GM18520 (cell line): ENCODE measurements around the gene DDI1.
"Not testable (repeated sequence)": the region's sequence is repeated elsewhere in the genome, so short reads cannot be mapped to it uniquely, and the experiment has no call there.

Source experiments
- ATAC-seq: cut with Tn5 transposase; IDR thresholded peaks from one replicate; pipeline ENCODE4 v1.9.1; 2021; ENCODE audit not compliant: unreplicated experiment

DDI1 gene

GRCh38 chr11:104036995-104037394 lies 555 bp downstream of the DDI1 start:
- no peak for ATAC-seq

- no peak for ATAC-seq
Observed at GRCh38 chr11:104041792-104042191, 5.4 kb downstream of the DDI1 start.

- ATAC-seq: no peak
Observed at GRCh38 chr11:104043142-104043541, 6.7 kb downstream of the DDI1 start.

- ATAC-seq: no peak
Observed at GRCh38 chr11:104043678-104044239, 7.3 kb downstream of the DDI1 start.

GRCh38 chr11:104046331-104046730 lies 9.9 kb downstream of the DDI1 start:
- no peak for ATAC-seq

- not testable (repeated sequence) for ATAC-seq
Observed at GRCh38 chr11:104046858-104047257, 10.4 kb downstream of the DDI1 start.

- no peak for ATAC-seq
Observed at GRCh38 chr11:104049116-104049515, 12.7 kb downstream of the DDI1 start.

DNA sequence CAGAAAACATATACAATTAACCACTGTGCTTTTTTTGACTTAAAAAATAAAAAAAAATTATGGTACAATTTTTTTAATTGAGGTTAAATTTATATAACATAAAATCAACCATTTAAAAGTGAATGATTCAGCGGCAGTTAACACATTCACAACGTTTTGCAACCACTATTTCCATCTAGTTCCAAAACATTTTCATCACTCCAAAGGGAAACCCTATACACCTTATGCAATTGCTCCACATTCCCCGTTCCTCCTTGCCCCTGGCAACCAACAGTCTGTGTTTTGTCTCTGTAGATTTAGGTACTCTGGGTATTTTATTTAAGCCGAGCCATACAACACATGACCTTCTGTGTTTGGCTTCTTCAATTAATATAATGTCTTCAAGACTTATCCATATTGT lies 15.3 kb downstream of the DDI1 start:
- no peak for ATAC-seq

- ATAC-seq: no peak
Observed at GRCh38 chr11:104053743-104054478, 17.5 kb downstream of the DDI1 start.

- ATAC-seq: no peak
Observed at GRCh38 chr11:104054911-104055529, 18.6 kb downstream of the DDI1 start.

DNA sequence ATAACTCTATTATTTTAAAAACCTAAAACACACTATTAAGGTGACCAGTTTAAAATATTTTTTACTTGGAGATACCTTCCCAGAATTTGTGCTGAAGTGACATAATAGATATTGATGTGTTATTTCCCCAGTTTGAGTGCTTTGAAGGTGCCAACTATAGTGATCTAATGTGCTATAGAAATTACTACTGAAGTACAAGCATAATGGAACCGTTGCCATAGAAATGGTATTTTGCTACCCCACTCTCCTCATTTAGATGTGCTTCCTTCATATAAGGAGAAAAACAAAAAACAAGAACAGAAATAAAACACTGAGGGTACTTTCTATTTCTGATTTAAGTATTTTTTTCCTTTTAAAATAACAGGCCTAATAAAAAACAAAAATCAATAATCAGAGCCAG lies 19.2 kb downstream of the DDI1 start:
- ATAC-seq: no peak

- no peak for ATAC-seq
Observed at GRCh38 chr11:104057908-104058307, 21.5 kb downstream of the DDI1 start.

GRCh38 chr11:104058680-104059079 lies 22.2 kb downstream of the DDI1 start:
- ATAC-seq: no peak

DNA sequence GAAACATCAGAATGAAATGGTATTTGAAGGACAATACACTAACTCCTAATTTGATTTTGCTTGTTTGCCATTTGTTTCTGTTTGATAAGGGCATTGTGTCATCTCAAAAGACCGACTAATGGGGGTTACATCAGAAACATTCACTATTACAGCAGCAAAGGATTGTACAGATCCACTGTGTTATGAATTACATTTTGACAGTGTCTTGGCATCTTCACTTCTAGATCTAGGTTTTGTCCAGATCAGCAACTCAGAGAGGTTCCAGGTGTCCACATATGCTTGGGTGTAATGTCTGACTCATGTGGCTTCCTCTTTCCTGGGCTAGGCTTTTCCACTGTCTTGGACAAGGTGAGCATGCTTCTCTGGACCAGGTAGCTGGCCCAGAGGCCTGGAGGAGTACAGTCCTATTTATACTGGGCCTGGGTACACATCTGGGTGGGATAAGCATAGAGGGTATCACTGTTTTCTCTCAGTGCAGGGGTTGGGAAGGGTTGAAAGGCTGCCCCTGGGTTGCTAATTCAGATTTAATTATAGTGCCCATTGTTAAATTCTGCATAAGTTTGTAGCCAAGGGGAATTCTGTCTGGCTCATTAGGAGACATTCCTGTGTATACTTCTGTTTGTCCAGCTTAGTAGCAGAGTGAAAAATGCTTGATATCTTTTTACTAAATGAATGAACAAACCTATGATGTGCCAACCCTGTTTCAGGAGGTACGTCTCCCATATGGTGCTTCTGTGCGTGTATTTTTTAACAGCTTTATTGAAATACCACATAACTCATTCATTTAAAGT lies 23.8 kb downstream of the DDI1 start:
- ATAC-seq: no peak

GRCh38 chr11:104060820-104061219 lies 24.4 kb downstream of the DDI1 start:
- ATAC-seq: peak; percentile 88

DNA sequence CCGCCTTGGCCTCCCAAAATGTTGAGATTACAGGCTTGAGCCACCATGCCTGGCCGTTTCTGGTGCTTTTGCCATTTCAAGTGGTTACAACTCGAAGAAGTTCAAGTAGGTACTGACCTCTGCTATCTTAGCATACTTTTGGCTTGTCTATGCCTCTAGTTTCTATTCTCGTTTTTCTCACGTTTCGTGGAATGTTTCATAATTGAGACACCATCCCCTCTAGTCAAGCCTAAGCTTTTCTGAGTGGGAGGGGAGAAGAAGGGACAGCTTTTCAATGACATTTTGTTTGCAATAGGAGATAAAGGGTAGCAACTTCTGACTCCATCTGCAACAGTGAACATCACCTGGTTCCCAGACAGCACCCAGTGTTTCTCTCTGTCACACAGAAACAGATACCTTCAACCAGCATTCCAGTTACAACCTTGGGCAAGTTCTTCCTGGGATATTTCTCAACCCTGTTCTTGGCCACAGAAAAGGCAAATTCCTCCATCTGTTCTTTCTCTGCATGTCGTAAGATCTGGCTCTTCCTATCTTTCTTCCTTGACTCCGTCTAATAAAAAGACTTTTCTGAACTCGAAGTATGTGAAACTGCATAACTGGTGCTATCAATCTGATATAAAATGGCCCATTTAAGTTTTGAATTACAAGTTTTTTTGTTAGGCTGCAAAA lies 25.5 kb downstream of the DDI1 start:
- ATAC-seq: no peak

- ATAC-seq: no peak
Observed at GRCh38 chr11:104064034-104064630, 27.7 kb downstream of the DDI1 start.

- no peak for ATAC-seq
Observed at GRCh38 chr11:104067534-104067933, 31.1 kb downstream of the DDI1 start.

DNA sequence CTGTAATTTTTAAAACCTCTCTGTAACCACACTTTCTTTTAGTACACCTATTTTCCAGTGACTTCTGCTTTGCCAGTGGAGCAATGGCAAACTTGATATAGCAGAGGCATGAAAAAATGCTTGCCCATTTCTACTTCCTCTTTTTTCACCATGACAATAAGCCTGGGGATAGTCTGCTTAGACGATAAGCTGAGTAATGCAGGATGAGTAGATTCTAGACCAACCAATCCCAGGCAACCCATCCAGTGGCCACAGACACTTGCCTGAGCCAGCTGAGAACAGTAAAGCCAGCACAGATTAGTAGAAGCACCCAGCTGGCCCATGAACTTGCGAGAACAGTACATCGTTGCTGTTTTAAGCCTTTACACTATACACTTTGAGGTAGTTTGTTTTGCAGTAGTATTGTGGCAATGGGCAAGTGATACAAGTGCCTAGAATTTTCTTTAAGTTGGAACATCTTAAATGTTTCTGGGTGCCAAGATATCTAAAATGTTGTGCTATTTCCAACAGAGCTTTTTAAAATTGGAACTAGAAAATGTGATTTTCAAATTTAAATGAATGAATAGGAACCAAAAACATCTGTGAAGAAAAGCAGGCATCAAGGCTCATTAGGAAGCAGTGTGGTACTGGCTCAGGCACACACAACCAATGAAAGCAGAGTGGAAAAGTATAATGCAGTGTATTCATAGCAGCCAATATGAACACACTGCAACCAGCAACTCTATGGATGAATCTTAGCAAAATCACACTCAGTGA lies 37.7 kb downstream of the DDI1 start:
- ATAC-seq: peak; percentile 90

DNA sequence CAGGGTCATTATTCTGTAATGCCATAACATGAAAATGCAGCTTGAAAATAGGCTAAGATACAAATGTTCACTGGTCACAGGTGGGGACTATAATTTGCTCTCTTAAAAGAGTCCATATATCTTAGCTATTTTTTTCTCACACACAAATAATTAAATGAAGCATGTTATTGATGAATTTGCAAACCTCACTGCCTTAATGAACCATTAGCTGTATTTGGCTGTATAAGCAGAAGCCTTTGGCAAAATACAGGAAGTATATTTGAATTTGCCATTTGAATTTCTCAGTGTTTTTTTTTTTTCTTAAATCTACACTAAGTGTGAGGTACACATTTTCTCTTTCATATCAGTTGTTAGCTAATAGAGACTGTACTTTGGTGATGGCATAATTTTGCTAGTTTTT lies 38.7 kb downstream of the DDI1 start:
- ATAC-seq: peak; percentile 30
